AG09309 (cell line): ENCODE data around the gene DNAL4.

Experiments
- DNase-seq: peaks from one replicate; pipeline ENCODE4 v3.0.0-alpha.2; 2010; ENCODE audit warnings: low read depth
- H3K4me3 ChIP-seq: 2 replicates; pipeline ENCODE4 v1.5.1; 2011; ENCODE audit warnings: mild to moderate bottlenecking, low read depth, low read length, moderate library complexity; ENCODE audit not compliant: control insufficient read depth
- CTCF ChIP-seq: IDR thresholded peaks from 2 replicates; pipeline ENCODE4 v1.5.1; 2011; ENCODE audit warnings: mild to moderate bottlenecking, low read depth, low read length, inconsistent platforms; ENCODE audit not compliant: insufficient read depth, control insufficient read depth; ENCODE audit errors: missing control alignments

Gene DNAL4

GRCh38 chr22:38799265-38800002 lies 5.5 kb upstream of the DNAL4 start:
- no peak for DNase-seq
- TF ChIP-seq CTCF: no peak
- H3K4me3 ChIP-seq: no peak overlapping the region

DNA sequence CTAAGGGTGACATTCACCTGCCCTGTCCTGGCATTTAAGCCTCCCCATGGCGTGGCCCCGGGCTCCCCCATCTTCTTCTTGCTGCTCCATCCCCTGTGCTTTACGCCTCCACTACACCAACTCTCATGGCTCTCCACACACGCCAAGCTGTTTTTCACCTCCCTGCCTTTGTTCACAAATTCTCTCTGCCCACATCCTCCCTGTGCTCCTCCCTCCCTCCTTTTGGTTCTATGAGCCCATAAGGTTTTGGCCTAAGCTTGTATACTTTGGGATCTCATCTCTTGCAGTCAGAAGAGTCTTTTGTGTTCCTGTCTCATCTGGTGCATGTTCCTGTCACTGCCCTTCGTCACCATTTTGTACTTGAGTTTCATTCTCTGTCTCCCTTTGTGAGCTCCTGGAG lies 4.6 kb upstream of the DNAL4 start:
- DNase-seq: no peak
- TF ChIP-seq CTCF: no peak

DNA sequence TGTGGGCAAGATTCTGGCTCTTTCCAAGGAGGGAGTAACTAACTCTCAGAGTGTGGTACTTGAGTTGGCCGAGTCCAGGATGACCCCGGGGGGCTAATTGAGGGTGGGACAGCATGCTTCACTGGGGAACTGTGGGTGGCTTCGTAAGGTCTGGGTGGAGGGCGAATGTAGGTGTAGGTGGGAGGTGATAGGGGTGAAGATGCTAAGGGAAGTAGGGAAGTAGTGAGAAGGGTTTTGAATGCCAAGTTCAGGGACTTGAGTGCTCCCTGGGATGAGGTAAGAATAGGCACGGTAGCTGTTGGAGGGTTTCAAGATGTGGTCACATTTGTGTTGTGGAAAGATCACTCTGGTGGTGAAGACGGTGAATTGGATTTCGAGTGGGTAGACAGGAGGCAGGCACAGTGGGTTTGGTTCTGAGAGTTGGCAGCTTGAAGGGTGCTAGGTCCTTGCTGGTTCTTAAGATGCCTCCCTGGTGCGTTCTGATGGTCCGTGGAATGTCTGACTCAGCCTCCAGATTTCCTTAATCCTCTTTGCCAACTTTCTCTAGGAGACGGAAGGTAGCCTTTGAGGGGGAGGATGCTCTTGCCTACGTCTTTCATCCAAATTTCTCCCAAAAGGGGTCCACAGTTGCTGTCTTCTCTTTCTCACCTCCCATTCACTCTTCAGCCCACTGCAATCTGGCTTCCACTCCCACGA lies 2.5 kb upstream of the DNAL4 start:
- no peak for TF ChIP-seq CTCF
- no peak overlapping the region for H3K4me3 ChIP-seq
- no peak for DNase-seq

More for the DNA sequence above, 4.6 kb upstream of the DNAL4 start:
- no peak overlapping the region for H3K4me3 ChIP-seq

DNA sequence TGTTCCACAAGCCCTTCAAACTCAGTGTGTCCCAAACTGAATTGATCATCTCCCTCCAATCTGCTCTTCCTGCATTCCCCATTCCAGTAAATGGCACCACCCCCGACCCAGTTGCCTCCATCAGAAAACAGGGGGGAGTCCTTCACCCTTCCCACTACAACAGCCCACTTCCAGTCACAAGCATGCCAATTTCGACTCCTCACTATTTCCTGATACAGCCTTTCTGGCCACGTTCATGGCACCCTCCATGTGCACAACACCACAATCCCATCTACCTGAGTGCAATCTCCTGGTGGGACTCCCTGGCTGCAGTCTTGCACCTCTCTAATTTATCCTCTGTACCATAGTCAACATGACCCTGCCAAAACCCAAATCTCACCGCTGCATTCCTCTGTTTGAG lies 1.6 kb upstream of the DNAL4 start:
- no peak overlapping the region for H3K4me3 ChIP-seq
- TF ChIP-seq CTCF: no peak
- no peak for DNase-seq

- DNase-seq: no peak
- no peak for TF ChIP-seq CTCF
- peak overlapping the region; percentile 65 for H3K4me3 ChIP-seq
These were observed 626 bp downstream of the DNAL4 start for GRCh38 chr22:38793317-38793716.

DNA sequence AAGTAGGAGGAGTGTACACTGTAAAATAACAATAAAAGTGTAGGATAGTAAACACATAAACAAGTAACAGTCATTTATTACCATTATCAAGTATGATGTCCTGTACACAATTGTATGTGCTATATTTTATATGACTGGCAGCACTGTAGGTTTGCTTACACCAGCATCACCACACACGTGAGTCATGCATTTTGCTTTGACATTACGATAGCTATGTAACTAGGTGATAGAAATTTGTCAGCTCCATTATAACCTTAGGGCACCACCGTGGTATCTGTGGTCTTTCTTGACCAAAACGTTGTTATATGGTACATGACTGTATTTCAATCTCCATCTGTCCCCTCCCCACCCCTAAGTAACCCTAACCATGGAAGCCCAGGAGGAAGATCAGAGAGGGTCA lies 1.1 kb downstream of the DNAL4 start:
- no peak for DNase-seq
- no peak for TF ChIP-seq CTCF
- H3K4me3 ChIP-seq: peak overlapping the region; percentile 65

- no peak overlapping the region for H3K4me3 ChIP-seq
- no peak for DNase-seq
- TF ChIP-seq CTCF: no peak
These were observed 4.3 kb downstream of the DNAL4 start for GRCh38 chr22:38789606-38790005.
